Skeletal muscle satellite cell (primary cell): ENCODE measurements around the gene OR4Q3. TPM values are rescaled to one million over a fixed set of nuclear protein-coding genes. Genes with fewer than 3 reads are reported as not detected.
"Not testable (repeated sequence)": the region's sequence is repeated elsewhere in the genome, so short reads cannot be mapped to it uniquely, and the experiment has no call there.

Experiments used
- H3K27me3 ChIP-seq: 2 replicates; pipeline ENCODE4 v1.7.0; 2013; ENCODE audit warnings: low read length; ENCODE audit not compliant: control insufficient read depth, insufficient read depth
- H3K36me3 ChIP-seq: 2 replicates; pipeline ENCODE4 v1.7.0; 2013; ENCODE audit warnings: mild to moderate bottlenecking, control low read depth, low read length; ENCODE audit not compliant: insufficient read depth
- H3K4me1 ChIP-seq: 2 replicates; pipeline ENCODE4 v1.7.0; 2013; ENCODE audit warnings: low read length; ENCODE audit not compliant: control insufficient read depth, insufficient read depth
- H3K4me2 ChIP-seq: 2 replicates; pipeline ENCODE4 v1.7.0; 2013; ENCODE audit warnings: mild to moderate bottlenecking, low read length
- H3K4me3 ChIP-seq: 2 replicates; pipeline ENCODE4 v1.7.0; 2013; ENCODE audit warnings: low read length
- H3K9ac ChIP-seq: 2 replicates; pipeline ENCODE4 v1.7.0; 2013; ENCODE audit warnings: mild to moderate bottlenecking, low read depth, low read length, moderate library complexity
- H3K9me3 ChIP-seq: replicated peaks from 2 replicates; pipeline ENCODE4 v1.7.0; 2013; ENCODE audit warnings: mild to moderate bottlenecking, control low read depth, low read length
- total RNA-seq: library from RNA; depleted of rRNA; stranded (reverse); fragments of >200 nt; gene quantifications from 2 replicates; pipeline ENCODE4 v1.2.3, GENCODE V29; 2012; rRNA removed

The OR4Q3 gene
- total RNA-seq: not detected in 2 replicates

DNA sequence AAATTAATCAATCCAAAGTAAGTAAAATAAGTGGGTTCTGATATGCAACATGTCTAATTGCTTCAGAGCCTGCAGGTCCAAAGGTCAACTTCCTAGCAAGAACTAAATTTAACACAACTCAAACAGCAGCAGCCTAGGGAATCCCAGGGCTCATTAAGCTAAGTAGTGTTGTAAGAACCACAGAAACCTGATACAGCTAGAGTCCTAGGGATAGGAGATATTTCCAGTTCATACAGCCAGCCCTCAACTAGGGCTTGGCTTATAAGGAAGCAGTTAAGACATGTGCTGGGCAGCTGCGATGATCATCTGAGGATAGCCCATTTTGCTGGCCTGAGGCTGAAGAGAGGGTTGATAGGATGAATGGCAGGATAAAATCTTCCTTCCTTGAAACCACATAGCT, at the start of gene OR4Q3:
OR4Q3 (plus strand) TSS at position 316 of the 400 bp plus-strand sequence.
- H3K9ac ChIP-seq: no peak within 1 kb of the TSS
- H3K4me2 ChIP-seq: no peak within 1 kb of the TSS
- H3K27me3 ChIP-seq: no peaks in the 10 kb centered on the region
- H3K9me3 ChIP-seq: peaks cover 12% of the 10 kb centered on the region
- no peak within 1 kb of the TSS for H3K4me3 ChIP-seq
- no peaks in the 10 kb centered on the region for H3K4me1 ChIP-seq
- no peaks in the 10 kb centered on the region for H3K36me3 ChIP-seq

DNA sequence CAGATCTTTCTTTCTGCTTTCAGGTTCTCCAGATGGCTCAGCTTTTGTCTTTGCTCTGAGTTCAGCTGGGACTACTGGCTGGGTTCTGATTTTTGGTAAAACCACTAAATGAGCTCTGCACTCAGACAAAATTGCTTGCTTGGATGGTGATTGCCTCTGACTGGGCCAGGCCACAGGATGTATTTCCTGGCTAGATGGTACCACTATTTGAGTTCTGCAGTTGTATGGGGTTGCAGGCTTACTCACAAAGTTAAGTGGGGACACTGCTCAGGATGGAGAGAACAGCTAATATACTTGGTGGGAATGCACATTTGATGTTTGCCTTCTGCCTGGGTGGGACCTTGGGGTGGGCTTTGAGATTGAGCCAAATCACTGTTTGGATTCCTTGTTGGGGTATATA, 14.0 kb upstream of the OR4Q3 start:
- H3K4me2 ChIP-seq: no peak overlapping the region
- H3K36me3 ChIP-seq: no peaks in the 10 kb centered on the region
- H3K27me3 ChIP-seq: no peaks in the 10 kb centered on the region
- H3K9me3 ChIP-seq: peaks cover 24% of the 10 kb centered on the region
- no peak overlapping the region for H3K9ac ChIP-seq
- H3K4me3 ChIP-seq: no peak overlapping the region
- no peaks in the 10 kb centered on the region for H3K4me1 ChIP-seq

DNA sequence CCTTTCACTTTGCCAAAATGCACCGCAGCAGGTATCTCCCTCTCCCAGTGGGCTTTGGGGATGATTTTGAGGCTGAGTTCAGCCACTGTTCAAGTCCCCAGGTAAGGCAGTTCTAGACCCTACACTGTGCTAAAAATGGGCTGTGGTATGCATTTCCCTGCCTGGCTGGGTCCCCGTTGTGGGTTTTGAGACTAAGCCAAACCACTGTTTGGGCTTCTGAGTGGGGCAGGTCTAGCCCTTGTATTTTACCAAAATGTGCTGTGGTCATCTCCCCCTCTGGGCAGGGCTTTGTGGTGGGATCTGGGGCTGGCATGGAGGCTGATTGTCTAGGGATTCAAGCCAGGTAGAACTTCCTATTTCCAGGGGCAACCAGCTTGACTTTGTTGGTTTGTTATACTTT, 13.6 kb upstream of the OR4Q3 start:
- Histone ChIP-seq H3K9ac (no peak overlapping the region), H3K27me3 (no peaks in the 10 kb centered on the region), H3K36me3 (no peaks in the 10 kb centered on the region), H3K9me3 (peaks cover 24% of the 10 kb centered on the region), H3K4me2 (no peak overlapping the region), H3K4me1 (no peaks in the 10 kb centered on the region), H3K4me3 (no peak overlapping the region)

DNA sequence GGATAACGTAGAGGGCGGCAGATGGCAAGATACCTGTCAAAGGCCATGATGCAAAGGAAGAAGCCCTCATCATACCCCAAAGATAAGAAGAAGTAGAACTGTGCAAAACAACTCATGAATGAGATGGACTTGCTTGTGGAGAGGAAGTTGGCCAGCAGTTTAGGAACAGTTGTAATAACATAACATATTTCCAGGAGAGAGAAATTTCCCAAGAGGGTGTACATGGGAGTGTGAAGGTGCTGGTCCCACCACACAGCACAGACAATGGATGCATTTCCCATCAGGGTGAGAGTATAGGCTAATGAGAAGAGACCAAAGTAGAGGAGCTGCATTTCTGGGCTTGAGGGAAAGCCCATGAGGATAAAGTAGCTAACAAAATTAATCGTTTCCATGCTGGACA, 9.5 kb upstream of the OR4Q3 start:
- H3K4me3 ChIP-seq, H3K36me3 ChIP-seq, H3K9ac ChIP-seq, H3K4me1 ChIP-seq, H3K4me2 ChIP-seq, H3K27me3 ChIP-seq: not testable (repeated sequence)
- peaks cover 20% of the 10 kb centered on the region for H3K9me3 ChIP-seq

DNA sequence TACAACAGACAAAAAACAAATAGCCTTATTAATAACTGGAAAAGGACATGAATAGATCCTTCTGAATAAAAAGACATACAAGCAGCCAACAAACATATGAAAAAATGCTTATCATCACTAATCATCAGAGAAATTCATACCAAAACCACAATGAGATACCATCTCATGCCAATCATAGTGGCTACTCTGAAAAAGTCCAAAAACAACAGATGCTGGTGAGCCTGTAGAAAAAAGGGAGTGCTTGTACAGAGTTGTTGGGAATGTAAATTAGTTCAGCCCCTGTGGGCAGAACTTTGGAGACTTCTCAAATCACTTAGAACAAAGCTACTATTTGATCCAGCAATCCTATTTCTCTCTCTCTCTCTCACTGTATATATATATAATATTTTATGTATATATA, 8.9 kb downstream of the OR4Q3 start:
- not testable (repeated sequence) for H3K4me3 ChIP-seq, H3K9ac ChIP-seq, H3K4me1 ChIP-seq, H3K4me2 ChIP-seq, H3K27me3 ChIP-seq, H3K36me3 ChIP-seq
- peaks cover 23% of the 10 kb centered on the region for H3K9me3 ChIP-seq

DNA sequence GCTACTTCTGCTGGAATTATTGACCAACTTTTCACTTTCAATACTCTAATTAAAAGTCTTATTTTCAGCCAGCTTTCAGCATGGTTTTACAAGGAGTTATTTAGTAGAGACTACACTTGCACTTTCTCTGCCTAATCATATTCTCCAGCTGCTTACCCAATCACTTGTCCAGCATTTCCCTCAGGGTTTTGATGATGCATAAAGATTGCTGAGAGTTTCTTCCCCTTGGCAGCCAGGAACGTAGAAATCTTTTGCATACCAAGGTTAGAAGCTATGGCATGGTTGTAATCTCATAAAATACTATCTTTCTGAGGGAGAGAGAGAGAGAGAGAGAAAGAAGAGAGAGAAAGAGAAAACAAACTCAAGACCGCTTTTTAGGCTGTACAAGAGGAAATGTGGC, 10.8 kb downstream of the OR4Q3 start:
- Histone ChIP-seq H3K36me3 (no peaks in the 10 kb centered on the region), H3K4me2 (no peak overlapping the region), H3K4me3 (no peak overlapping the region), H3K9me3 (peaks cover 12% of the 10 kb centered on the region), H3K4me1 (no peaks in the 10 kb centered on the region), H3K9ac (no peak overlapping the region), H3K27me3 (no peaks in the 10 kb centered on the region)

DNA sequence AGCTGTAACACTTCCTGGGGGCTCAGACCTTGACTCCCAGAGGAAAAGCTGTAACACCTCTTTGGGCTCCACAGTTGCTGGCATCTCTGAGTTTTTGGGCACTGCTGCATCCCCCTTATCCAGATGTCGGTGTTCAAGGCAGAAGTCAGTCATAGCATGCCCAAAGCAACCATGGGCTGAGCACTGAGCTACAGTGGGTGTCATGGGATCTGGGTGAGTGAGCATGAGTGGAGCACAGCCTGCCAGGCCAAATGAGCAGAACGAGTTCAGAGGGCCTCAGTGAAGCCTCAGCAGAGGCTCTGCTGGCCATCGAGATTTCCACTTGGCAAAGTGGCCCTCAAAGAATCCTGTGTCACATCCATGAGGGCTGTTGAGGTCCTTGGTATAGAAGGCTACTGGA, 28.1 kb downstream of the OR4Q3 start:
- H3K4me3 ChIP-seq, H3K36me3 ChIP-seq, H3K4me1 ChIP-seq, H3K9ac ChIP-seq, H3K27me3 ChIP-seq, H3K4me2 ChIP-seq: not testable (repeated sequence)
- H3K9me3 ChIP-seq: peaks cover 15% of the 10 kb centered on the region

DNA sequence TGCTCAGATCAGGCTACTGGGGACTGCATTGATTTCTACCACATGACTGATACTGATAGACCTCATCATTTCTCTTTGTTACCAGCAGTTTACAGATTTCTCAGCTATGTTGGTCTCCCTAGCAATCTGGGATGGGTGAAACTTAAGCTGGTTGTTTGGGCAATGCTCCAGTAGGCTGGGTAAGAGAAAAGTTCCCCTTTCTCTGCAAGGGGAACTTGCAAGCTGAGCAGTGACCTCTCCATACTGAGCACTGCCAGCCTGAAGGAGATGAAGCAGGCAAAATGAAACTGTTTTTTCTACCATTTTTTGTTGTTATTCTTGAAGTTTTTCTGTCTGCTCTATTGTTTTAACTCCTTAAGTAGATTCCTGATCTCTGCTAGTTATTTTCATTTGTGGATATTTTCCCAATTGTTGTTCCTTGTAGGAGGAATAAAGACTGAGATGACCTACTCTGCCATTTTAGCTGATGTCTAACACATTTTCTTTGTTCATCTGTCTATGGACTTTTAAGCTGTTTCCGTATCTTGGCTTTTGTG, 28.6 kb downstream of the OR4Q3 start:
- H3K36me3 ChIP-seq: no peaks in the 10 kb centered on the region
- H3K9ac ChIP-seq: no peak overlapping the region
- H3K4me3 ChIP-seq: no peak overlapping the region
- peaks cover 15% of the 10 kb centered on the region for H3K9me3 ChIP-seq
- no peaks in the 10 kb centered on the region for H3K4me1 ChIP-seq
- H3K4me2 ChIP-seq: no peak overlapping the region
- H3K27me3 ChIP-seq: no peaks in the 10 kb centered on the region

DNA sequence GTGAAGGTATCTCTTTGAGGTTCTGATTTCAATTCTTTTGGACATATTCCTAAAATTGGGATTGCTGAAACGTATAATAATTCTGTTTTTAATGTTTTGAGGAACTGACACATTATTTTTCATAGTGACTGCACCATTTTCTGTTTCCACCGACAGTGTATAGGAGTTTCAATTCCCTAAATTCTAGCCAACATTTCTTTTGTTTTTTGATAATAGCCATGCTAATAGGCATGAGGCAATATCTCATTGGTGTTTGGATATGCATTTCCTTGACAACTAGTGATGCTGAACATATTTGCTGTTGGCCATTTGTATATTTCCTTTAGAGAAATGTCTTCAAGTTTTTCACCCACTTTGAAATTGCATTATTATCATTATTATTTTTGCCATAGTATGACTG, 29.1 kb downstream of the OR4Q3 start:
- not testable (repeated sequence) for H3K4me3 ChIP-seq, H3K4me2 ChIP-seq, H3K4me1 ChIP-seq, H3K36me3 ChIP-seq, H3K27me3 ChIP-seq, H3K9ac ChIP-seq
- peaks cover 15% of the 10 kb centered on the region for H3K9me3 ChIP-seq

DNA sequence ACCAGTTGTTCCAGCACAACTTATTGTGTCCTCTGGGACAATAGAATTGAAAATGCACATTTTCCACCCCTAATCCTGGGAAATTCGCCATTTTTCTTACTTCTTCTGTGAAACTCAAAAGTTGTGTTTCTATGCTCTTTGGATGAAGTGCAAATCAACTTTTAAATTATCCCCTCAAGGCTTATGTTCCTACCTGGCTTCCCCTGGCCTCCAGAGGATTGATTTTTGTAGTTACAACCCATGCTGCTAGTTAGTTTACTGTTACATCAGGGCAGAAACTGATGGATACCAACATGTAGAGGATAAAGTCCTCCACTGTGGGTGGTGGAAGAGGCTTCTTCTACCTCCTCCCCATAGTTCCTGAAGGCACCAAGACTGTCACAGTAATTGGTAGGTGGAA, 29.8 kb downstream of the OR4Q3 start, which contains the start of gene OR4M1:
OR4M1 (plus strand) TSS at position 301 of the 400 bp plus-strand sequence. CDS start 6,819 bp downstream, outside the sequence.
- H3K36me3 ChIP-seq, H3K27me3 ChIP-seq, H3K4me3 ChIP-seq, H3K4me2 ChIP-seq, H3K9ac ChIP-seq, H3K4me1 ChIP-seq: not testable (repeated sequence)
- peaks cover 15% of the 10 kb centered on the region for H3K9me3 ChIP-seq

DNA sequence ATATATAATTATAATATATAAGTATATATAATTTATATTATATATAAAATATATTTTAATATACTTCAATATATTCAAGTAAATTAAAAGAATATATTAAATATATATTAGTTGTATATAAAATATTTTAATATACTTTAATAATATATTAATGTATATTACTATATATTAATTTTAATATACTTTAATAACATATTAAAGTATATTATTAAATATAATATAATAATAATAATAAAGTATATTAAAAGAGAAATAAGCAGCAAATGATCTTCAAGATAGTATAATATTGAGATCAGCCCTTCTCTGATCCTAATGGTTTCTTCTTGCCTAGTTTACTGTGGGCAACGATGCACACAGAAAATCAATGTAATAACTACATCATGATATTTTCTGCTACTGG, 32.2 kb downstream of the OR4Q3 start:
- Histone ChIP-seq H3K27me3 (no peaks in the 10 kb centered on the region), H3K36me3 (no peaks in the 10 kb centered on the region), H3K9ac (no peak overlapping the region), H3K4me2 (no peak overlapping the region), H3K4me3 (no peak overlapping the region), H3K9me3 (peaks cover 15% of the 10 kb centered on the region), H3K4me1 (no peaks in the 10 kb centered on the region)

DNA sequence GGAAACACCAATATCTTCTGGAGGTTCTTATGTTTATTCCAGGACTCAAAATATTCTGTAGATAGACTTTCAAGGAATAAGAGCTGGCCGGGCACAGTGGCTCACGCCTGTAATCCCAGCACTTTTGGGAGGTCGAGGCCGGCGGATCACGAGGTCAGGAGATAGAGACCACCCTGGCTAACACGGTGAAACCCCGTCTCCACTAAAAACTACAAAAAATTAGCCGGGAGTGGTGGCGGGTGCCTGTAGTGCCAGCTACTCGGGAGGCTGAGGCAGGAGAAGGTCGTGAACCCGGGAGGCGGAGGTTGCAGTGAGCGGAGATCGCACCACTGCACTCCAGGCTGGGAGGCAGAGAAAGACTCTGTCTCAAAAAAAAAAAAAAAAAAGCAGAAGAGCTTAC, 42.5 kb downstream of the OR4Q3 start:
- H3K9me3 ChIP-seq: peaks cover 10% of the 10 kb centered on the region
- H3K27me3 ChIP-seq, H3K4me1 ChIP-seq, H3K9ac ChIP-seq, H3K36me3 ChIP-seq, H3K4me3 ChIP-seq, H3K4me2 ChIP-seq: not testable (repeated sequence)
